Hepatocyte (in vitro differentiated cells): Measurements from ENCODE around the gene SC5D.

Experiments
- EZH2 ChIP-seq: fragments of 200-600 bp; sonication (generic); IDR thresholded peaks from 2 replicates; pipeline ENCODE4 v1.6.1; 2016; ENCODE audit warnings: antibody characterized with exemption, mild to moderate bottlenecking, borderline replicate concordance
- EZH2phosphoT487 ChIP-seq: fragments of 200-600 bp; sonication (generic); IDR thresholded peaks from one replicate; pipeline ENCODE4 v1.6.1; 2018; ENCODE audit warnings: antibody characterized with exemption, mild to moderate bottlenecking, low read depth, moderate library complexity; ENCODE audit not compliant: unreplicated experiment, severe bottlenecking
- TF ChIP-seq, protein P1 (sequence below): fragments of 200-600 bp; sonication (generic); IDR thresholded peaks from 2 replicates; pipeline ENCODE4 v1.5.1; 2016; ENCODE audit warnings: antibody characterized with exemption, mild to moderate bottlenecking; ENCODE audit not compliant: poor library complexity

DNA sequence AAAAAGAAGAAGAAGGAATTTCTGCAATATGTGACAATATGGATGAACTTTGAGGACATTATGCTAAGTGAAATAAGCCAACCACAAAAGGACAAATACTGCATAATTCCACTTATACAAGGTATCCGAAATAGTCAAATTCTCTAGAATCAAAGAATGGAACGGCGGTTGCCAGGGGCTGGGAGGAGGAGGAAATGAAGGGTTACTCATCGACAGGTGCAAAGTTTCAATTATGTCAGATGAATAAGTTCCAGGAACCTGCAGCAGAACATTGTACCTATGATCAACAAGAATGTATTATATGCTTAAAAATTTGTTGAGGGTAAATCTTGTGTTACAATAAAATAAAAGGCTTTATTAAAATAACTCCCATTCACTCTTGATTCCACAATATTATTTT, 49.0 kb downstream of the SC5D start:
- TF ChIP-seq, protein P1, sequence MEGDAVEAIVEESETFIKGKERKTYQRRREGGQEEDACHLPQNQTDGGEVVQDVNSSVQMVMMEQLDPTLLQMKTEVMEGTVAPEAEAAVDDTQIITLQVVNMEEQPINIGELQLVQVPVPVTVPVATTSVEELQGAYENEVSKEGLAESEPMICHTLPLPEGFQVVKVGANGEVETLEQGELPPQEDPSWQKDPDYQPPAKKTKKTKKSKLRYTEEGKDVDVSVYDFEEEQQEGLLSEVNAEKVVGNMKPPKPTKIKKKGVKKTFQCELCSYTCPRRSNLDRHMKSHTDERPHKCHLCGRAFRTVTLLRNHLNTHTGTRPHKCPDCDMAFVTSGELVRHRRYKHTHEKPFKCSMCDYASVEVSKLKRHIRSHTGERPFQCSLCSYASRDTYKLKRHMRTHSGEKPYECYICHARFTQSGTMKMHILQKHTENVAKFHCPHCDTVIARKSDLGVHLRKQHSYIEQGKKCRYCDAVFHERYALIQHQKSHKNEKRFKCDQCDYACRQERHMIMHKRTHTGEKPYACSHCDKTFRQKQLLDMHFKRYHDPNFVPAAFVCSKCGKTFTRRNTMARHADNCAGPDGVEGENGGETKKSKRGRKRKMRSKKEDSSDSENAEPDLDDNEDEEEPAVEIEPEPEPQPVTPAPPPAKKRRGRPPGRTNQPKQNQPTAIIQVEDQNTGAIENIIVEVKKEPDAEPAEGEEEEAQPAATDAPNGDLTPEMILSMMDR = no peak
- TF ChIP-seq EZH2 (no peak), EZH2phosphoT487 (no peak)
